ENCODE results near the gene VWA5A. TPM values are rescaled to one million over a fixed set of nuclear protein-coding genes. Genes with fewer than 3 reads are reported as not detected.

VWA5A gene
- total and polyA plus RNA-seq, 9 of the 15 experiments (the other 6 are each of a cell fraction or from before 2014, with no cell fraction given): 4.6 to 19.7 (median 6.9) TPM

DNA sequence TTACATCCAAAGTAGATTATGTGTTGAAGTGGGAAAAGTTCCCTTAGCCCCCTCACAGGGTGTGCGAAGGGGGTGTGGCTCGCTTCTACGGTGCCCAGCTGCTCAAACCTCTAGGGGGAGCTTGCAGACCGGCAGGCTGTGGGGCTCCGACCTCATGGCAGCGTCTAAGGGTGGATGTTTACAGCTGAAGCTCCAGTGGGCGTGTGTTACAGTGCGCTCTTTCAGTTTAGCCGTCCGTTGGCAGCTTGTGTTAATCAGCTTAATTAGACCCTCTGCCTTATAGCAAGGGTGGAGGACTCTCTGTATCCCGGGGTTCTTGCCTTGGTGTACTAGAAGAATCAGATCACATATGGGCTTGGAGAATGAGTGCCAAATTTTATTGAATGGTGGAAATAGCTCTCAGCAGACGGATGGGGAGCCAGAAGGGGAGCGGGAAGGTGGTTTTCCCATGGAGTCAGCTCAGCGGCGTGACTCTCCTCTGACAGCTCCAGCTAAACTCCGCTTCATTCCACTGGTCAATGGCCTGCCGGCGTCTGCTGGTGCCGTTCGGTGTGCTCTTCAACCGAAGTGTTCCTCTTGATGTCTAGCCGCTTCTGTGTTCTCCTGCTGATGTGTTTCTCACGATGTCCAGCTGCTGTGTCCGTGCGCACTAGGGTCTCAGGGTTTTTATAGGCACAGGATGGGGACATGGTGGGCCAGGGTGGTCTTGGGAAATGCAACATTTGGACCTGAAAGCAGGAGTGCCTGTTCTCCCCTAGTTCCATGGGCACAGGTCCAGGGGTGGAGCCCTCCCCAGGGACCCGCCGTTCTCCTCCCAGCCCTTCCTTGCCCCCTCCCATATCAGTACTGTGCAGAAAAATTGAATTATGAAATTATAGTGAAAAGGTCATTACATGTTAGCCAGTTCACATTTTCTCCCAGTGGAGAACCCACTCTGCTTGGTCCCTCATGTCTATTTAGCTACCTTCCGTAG is 45.5 kb upstream of the VWA5A start (continued):
- TF ChIP-seq HDAC1 (IDR thresholded peaks at IDR 0.05): peak in 1 of 2 experiments; percentile 70; a peak in 1 of 4 replicates
- TF ChIP-seq IRF9 (tag; IDR thresholded peaks at IDR 0.05): no peak
- TF ChIP-seq ZNF282 (CRISPR knock-in tag; IDR thresholded peaks at IDR 0.05): no peak
- 0 out of 2 replicates have a peak, but pooled peaks have one; percentile 19 for TF ChIP-seq ZNF24 (IDR thresholded peaks at IDR 0.05)
- TF ChIP-seq, protein P1, sequence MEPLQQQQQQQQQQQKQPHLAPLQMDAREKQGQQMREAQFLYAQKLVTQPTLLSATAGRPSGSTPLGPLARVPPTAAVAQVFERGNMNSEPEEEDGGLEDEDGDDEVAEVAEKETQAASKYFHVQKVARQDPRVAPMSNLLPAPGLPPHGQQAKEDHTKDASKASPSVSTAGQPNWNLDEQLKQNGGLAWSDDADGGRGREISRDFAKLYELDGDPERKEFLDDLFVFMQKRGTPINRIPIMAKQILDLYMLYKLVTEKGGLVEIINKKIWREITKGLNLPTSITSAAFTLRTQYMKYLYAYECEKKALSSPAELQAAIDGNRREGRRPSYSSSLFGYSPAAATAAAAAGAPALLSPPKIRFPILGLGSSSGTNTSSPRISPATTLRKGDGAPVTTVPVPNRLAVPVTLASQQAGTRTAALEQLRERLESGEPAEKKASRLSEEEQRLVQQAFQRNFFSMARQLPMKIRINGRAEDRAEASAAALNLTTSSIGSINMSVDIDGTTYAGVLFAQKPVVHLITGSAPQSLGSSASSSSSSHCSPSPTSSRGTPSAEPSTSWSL (CRISPR knock-in tag; IDR thresholded peaks at IDR 0.05; ENCODE audit: borderline replicate concordance): no peak
- TF ChIP-seq, protein P2, sequence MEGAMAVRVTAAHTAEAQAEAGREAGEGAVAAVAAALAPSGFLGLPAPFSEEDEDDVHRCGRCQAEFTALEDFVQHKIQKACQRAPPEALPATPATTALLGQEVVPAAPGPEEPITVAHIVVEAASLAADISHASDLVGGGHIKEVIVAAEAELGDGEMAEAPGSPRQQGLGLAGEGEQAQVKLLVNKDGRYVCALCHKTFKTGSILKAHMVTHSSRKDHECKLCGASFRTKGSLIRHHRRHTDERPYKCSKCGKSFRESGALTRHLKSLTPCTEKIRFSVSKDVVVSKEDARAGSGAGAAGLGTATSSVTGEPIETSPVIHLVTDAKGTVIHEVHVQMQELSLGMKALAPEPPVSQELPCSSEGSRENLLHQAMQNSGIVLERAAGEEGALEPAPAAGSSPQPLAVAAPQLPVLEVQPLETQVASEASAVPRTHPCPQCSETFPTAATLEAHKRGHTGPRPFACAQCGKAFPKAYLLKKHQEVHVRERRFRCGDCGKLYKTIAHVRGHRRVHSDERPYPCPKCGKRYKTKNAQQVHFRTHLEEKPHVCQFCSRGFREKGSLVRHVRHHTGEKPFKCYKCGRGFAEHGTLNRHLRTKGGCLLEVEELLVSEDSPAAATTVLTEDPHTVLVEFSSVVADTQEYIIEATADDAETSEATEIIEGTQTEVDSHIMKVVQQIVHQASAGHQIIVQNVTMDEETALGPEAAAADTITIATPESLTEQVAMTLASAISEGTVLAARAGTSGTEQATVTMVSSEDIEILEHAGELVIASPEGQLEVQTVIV (CRISPR knock-in tag; IDR thresholded peaks at IDR 0.05; ENCODE audit: borderline replicate concordance): no peak
- TF ChIP-seq ZNF780A (CRISPR knock-in tag; IDR thresholded peaks at IDR 0.05): no peak
- TF ChIP-seq CGGBP1 (CRISPR knock-in tag; IDR thresholded peaks at IDR 0.05): no peak
- peak; percentile 91 to 92 for TF ChIP-seq RAD21 (CRISPR knock-in tag; conservative IDR thresholded peaks at IDR 0.05 in 1 of 2, IDR thresholded peaks at IDR 0.05 in 1 of 2)
- TF ChIP-seq U2AF2 (optimal IDR thresholded peaks at IDR 0.05; ENCODE audit: low read depth, low read length): no peak
- no peak for TF ChIP-seq GTF2F1 (IDR thresholded peaks at IDR 0.05; ENCODE audit: low read depth, low read length)
- no peak for TF ChIP-seq SNAPC5 (CRISPR knock-in tag; IDR thresholded peaks at IDR 0.05)
- TF ChIP-seq, protein P3, sequence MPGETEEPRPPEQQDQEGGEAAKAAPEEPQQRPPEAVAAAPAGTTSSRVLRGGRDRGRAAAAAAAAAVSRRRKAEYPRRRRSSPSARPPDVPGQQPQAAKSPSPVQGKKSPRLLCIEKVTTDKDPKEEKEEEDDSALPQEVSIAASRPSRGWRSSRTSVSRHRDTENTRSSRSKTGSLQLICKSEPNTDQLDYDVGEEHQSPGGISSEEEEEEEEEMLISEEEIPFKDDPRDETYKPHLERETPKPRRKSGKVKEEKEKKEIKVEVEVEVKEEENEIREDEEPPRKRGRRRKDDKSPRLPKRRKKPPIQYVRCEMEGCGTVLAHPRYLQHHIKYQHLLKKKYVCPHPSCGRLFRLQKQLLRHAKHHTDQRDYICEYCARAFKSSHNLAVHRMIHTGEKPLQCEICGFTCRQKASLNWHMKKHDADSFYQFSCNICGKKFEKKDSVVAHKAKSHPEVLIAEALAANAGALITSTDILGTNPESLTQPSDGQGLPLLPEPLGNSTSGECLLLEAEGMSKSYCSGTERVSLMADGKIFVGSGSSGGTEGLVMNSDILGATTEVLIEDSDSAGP (CRISPR knock-in tag; IDR thresholded peaks at IDR 0.05): no peak
- TF ChIP-seq TEAD4 (IDR thresholded peaks at IDR 0.05; ENCODE audit: low read length): no peak
- no peak for TF ChIP-seq TEAD4 (CRISPR knock-in tag; IDR thresholded peaks at IDR 0.05; ENCODE audit: borderline replicate concordance)
- TF ChIP-seq ZNF668 (CRISPR knock-in tag; IDR thresholded peaks at IDR 0.05): no peak
- no peak for TF ChIP-seq CBFA2T3 (IDR thresholded peaks at IDR 0.05)
- TF ChIP-seq ZNF263 (CRISPR knock-in tag; IDR thresholded peaks at IDR 0.05; ENCODE audit: borderline replicate concordance): no peak

Data from K562 (cell line).